ENCODE data around the gene AP3S1. TPM values are rescaled to one million over a fixed set of nuclear protein-coding genes. Genes with fewer than 3 reads are reported as not detected.

The AP3S1 gene
- total and polyA plus RNA-seq, 2 of the 13 experiments (the other 11 are each of a cell fraction or from before 2014, with no cell fraction given): 50.5 to 85.9 TPM

DNA sequence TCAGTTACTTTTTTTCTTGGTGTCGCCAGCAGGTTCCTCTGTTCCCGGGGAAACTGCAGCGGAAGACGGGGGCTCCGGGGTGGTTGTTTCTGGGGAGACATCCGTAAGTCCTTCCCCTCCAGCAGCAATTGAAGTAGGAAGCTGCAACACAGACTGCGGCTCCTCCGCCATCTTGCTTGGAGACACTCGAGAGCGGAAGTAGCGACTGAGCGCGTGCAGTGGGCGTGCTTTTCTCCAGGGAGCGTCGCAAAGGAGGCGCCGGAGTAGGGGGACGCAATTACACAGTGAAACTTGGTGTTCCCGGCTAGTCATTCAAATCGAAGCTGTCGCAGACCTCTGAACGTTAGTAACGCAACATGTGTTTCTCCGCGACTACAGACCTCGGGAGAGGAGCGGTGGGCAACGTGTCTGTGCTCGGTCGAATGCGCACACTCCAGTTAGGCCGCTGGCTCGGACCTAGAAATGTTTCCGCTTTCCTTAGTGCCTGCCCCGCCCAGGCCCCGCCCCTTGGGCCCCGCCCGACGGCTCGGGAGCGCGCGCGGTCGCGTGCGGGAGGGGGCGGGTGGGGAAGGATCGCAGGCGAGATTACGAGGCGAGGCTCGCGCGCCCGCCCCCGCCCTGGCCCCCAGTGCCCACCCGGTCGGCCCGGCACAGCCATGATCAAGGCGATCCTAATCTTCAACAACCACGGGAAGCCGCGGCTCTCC is at the start of gene AP3S1, which contains the start of gene ATG12 (continued):
- TF ChIP-seq, protein P1, sequence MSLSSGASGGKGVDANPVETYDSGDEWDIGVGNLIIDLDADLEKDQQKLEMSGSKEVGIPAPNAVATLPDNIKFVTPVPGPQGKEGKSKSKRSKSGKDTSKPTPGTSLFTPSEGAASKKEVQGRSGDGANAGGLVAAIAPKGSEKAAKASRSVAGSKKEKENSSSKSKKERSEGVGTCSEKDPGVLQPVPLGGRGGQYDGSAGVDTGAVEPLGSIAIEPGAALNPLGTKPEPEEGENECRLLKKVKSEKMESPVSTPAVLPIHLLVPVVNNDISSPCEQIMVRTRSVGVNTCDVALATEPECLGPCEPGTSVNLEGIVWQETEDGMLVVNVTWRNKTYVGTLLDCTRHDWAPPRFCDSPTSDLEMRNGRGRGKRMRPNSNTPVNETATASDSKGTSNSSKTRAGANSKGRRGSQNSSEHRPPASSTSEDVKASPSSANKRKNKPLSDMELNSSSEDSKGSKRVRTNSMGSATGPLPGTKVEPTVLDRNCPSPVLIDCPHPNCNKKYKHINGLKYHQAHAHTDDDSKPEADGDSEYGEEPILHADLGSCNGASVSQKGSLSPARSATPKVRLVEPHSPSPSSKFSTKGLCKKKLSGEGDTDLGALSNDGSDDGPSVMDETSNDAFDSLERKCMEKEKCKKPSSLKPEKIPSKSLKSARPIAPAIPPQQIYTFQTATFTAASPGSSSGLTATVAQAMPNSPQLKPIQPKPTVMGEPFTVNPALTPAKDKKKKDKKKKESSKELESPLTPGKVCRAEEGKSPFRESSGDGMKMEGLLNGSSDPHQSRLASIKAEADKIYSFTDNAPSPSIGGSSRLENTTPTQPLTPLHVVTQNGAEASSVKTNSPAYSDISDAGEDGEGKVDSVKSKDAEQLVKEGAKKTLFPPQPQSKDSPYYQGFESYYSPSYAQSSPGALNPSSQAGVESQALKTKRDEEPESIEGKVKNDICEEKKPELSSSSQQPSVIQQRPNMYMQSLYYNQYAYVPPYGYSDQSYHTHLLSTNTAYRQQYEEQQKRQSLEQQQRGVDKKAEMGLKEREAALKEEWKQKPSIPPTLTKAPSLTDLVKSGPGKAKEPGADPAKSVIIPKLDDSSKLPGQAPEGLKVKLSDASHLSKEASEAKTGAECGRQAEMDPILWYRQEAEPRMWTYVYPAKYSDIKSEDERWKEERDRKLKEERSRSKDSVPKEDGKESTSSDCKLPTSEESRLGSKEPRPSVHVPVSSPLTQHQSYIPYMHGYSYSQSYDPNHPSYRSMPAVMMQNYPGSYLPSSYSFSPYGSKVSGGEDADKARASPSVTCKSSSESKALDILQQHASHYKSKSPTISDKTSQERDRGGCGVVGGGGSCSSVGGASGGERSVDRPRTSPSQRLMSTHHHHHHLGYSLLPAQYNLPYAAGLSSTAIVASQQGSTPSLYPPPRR (CRISPR knock-in tag; IDR thresholded peaks at IDR 0.05; ENCODE audit: borderline replicate concordance): no peak
- TF ChIP-seq RARA (CRISPR knock-in tag; IDR thresholded peaks at IDR 0.05) (peak; percentile 54), ZNF713 (CRISPR knock-in tag; IDR thresholded peaks at IDR 0.05) (no peak; the same call in none of the 2 replicates), ZNF124 (CRISPR knock-in tag; IDR thresholded peaks at IDR 0.05) (no peak), ADNP (CRISPR knock-in tag; IDR thresholded peaks at IDR 0.05) (no peak; the same call in 1 of the 2 replicates), ZMYM2 (CRISPR knock-in tag; IDR thresholded peaks at IDR 0.05) (peak; percentile 54; the same call in 1 of the 2 replicates)
- TF ChIP-seq, protein P2, sequence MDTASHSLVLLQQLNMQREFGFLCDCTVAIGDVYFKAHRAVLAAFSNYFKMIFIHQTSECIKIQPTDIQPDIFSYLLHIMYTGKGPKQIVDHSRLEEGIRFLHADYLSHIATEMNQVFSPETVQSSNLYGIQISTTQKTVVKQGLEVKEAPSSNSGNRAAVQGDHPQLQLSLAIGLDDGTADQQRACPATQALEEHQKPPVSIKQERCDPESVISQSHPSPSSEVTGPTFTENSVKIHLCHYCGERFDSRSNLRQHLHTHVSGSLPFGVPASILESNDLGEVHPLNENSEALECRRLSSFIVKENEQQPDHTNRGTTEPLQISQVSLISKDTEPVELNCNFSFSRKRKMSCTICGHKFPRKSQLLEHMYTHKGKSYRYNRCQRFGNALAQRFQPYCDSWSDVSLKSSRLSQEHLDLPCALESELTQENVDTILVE (CRISPR knock-in tag; IDR thresholded peaks at IDR 0.05): peak; percentile 79; the same call in 1 of the 2 replicates
- TF ChIP-seq, protein P3, sequence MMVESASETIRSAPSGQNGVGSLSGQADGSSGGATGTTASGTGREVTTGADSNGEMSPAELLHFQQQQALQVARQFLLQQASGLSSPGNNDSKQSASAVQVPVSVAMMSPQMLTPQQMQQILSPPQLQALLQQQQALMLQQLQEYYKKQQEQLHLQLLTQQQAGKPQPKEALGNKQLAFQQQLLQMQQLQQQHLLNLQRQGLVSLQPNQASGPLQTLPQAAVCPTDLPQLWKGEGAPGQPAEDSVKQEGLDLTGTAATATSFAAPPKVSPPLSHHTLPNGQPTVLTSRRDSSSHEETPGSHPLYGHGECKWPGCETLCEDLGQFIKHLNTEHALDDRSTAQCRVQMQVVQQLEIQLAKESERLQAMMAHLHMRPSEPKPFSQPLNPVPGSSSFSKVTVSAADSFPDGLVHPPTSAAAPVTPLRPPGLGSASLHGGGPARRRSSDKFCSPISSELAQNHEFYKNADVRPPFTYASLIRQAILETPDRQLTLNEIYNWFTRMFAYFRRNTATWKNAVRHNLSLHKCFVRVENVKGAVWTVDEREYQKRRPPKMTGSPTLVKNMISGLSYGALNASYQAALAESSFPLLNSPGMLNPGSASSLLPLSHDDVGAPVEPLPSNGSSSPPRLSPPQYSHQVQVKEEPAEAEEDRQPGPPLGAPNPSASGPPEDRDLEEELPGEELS (CRISPR knock-in tag; IDR thresholded peaks at IDR 0.05): peak; percentile 42; the same call in 1 of the 2 replicates
- TF ChIP-seq, protein P4, sequence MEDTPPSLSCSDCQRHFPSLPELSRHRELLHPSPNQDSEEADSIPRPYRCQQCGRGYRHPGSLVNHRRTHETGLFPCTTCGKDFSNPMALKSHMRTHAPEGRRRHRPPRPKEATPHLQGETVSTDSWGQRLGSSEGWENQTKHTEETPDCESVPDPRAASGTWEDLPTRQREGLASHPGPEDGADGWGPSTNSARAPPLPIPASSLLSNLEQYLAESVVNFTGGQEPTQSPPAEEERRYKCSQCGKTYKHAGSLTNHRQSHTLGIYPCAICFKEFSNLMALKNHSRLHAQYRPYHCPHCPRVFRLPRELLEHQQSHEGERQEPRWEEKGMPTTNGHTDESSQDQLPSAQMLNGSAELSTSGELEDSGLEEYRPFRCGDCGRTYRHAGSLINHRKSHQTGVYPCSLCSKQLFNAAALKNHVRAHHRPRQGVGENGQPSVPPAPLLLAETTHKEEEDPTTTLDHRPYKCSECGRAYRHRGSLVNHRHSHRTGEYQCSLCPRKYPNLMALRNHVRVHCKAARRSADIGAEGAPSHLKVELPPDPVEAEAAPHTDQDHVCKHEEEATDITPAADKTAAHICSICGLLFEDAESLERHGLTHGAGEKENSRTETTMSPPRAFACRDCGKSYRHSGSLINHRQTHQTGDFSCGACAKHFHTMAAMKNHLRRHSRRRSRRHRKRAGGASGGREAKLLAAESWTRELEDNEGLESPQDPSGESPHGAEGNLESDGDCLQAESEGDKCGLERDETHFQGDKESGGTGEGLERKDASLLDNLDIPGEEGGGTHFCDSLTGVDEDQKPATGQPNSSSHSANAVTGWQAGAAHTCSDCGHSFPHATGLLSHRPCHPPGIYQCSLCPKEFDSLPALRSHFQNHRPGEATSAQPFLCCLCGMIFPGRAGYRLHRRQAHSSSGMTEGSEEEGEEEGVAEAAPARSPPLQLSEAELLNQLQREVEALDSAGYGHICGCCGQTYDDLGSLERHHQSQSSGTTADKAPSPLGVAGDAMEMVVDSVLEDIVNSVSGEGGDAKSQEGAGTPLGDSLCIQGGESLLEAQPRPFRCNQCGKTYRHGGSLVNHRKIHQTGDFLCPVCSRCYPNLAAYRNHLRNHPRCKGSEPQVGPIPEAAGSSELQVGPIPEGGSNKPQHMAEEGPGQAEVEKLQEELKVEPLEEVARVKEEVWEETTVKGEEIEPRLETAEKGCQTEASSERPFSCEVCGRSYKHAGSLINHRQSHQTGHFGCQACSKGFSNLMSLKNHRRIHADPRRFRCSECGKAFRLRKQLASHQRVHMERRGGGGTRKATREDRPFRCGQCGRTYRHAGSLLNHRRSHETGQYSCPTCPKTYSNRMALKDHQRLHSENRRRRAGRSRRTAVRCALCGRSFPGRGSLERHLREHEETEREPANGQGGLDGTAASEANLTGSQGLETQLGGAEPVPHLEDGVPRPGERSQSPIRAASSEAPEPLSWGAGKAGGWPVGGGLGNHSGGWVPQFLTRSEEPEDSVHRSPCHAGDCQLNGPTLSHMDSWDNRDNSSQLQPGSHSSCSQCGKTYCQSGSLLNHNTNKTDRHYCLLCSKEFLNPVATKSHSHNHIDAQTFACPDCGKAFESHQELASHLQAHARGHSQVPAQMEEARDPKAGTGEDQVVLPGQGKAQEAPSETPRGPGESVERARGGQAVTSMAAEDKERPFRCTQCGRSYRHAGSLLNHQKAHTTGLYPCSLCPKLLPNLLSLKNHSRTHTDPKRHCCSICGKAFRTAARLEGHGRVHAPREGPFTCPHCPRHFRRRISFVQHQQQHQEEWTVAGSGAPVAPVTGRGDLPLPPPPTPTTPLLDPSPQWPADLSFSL (CRISPR knock-in tag; IDR thresholded peaks at IDR 0.05): 0 out of 2 replicates have a peak, but pooled peaks have one; percentile 58
- TF ChIP-seq, protein P5, sequence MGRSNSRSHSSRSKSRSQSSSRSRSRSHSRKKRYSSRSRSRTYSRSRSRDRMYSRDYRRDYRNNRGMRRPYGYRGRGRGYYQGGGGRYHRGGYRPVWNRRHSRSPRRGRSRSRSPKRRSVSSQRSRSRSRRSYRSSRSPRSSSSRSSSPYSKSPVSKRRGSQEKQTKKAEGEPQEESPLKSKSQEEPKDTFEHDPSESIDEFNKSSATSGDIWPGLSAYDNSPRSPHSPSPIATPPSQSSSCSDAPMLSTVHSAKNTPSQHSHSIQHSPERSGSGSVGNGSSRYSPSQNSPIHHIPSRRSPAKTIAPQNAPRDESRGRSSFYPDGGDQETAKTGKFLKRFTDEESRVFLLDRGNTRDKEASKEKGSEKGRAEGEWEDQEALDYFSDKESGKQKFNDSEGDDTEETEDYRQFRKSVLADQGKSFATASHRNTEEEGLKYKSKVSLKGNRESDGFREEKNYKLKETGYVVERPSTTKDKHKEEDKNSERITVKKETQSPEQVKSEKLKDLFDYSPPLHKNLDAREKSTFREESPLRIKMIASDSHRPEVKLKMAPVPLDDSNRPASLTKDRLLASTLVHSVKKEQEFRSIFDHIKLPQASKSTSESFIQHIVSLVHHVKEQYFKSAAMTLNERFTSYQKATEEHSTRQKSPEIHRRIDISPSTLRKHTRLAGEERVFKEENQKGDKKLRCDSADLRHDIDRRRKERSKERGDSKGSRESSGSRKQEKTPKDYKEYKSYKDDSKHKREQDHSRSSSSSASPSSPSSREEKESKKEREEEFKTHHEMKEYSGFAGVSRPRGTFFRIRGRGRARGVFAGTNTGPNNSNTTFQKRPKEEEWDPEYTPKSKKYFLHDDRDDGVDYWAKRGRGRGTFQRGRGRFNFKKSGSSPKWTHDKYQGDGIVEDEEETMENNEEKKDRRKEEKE (IDR thresholded peaks at IDR 0.05): no peak

Measured in HepG2 (cell line).